NCI-H1092 (cell line): Measurements from ENCODE around the gene LRRTM3.

Experiments used
- DNase-seq: peaks from one replicate; lab custom pipeline; 2025; lab: John Stamatoyannopoulos, UW

Gene LRRTM3

GRCh38 chr10:66925896-66926715 lies at the start of gene LRRTM3:
Gene LRRTM3, plus strand, starts transcription at chr10:66926036.
- DNase-seq = no peak

- DNase-seq = no peak
Observed at GRCh38 chr10:66877361-66877760, 48.5 kb upstream of the LRRTM3 start.

- DNase-seq = no peak
Observed at GRCh38 chr10:66880292-66880691, 45.5 kb upstream of the LRRTM3 start.

- no peak for DNase-seq
Observed at GRCh38 chr10:66880826-66881225, 45.0 kb upstream of the LRRTM3 start.

GRCh38 chr10:66881814-66882213 lies 44.0 kb upstream of the LRRTM3 start:
- DNase-seq = no peak

GRCh38 chr10:66882271-66882670 lies 43.6 kb upstream of the LRRTM3 start:
- DNase-seq = no peak

- DNase-seq = no peak
Observed at GRCh38 chr10:66886848-66887247, 39.0 kb upstream of the LRRTM3 start.

- no peak for DNase-seq
Observed at GRCh38 chr10:66888237-66888636, 37.6 kb upstream of the LRRTM3 start.

GRCh38 chr10:66892871-66893270 lies 33.0 kb upstream of the LRRTM3 start:
- DNase-seq = no peak

GRCh38 chr10:66910671-66911070 lies 15.2 kb upstream of the LRRTM3 start:
- no peak for DNase-seq

- DNase-seq = no peak
Observed at GRCh38 chr10:66916030-66916429, 9.8 kb upstream of the LRRTM3 start.

- no peak for DNase-seq
Observed at GRCh38 chr10:66917104-66917503, 8.7 kb upstream of the LRRTM3 start.

- DNase-seq = no peak
Observed at GRCh38 chr10:66919248-66919647, 6.6 kb upstream of the LRRTM3 start.

- DNase-seq = no peak
Observed at GRCh38 chr10:66924674-66925345, 1.0 kb upstream of the LRRTM3 start.

GRCh38 chr10:66925373-66925772 lies 463 bp upstream of the LRRTM3 start:
- no peak for DNase-seq

- DNase-seq = no peak
Observed at GRCh38 chr10:66926841-66927240, 1.0 kb downstream of the LRRTM3 start.

- DNase-seq = no peak
Observed at GRCh38 chr10:66927251-66927935, 1.6 kb downstream of the LRRTM3 start.

GRCh38 chr10:66927971-66928770 lies 2.3 kb downstream of the LRRTM3 start:
- no peak for DNase-seq

- DNase-seq = no peak
Observed at GRCh38 chr10:66928776-66929175, 2.9 kb downstream of the LRRTM3 start.

- no peak for DNase-seq
Observed at GRCh38 chr10:66929375-66929774, 3.5 kb downstream of the LRRTM3 start.

- no peak for DNase-seq
Observed at GRCh38 chr10:66931340-66931948, 5.6 kb downstream of the LRRTM3 start.

GRCh38 chr10:66931949-66932343 lies 6.1 kb downstream of the LRRTM3 start:
- no peak for DNase-seq
